Transverse colon (tissue), 4 donors: ENCODE results near the gene MMP14. TPM values are rescaled to one million over a fixed set of nuclear protein-coding genes. Genes with fewer than 3 reads are reported as not detected.

Source experiments
- DNase-seq: peaks from one replicate; pipeline ENCODE4 v3.0.0-alpha.2; 2019
- H3K27ac ChIP-seq, 4 donors: fragments of 200-600 bp; sonication (generic); 2 replicates each; pipeline ENCODE4 v1.5.1; 2016 to 2018; ENCODE audit warnings: inconsistent platforms in 4 of 4
- H3K27me3 ChIP-seq: fragments of 200-600 bp; sonication (generic); 2 replicates; pipeline ENCODE4 v1.5.1; 2017; ENCODE audit warnings: inconsistent platforms
- H3K36me3 ChIP-seq, 4 donors: fragments of 200-600 bp; sonication (generic); 2 replicates each; pipeline ENCODE4 v1.5.1; 2017 to 2019; ENCODE audit warnings: inconsistent platforms in 4 of 4
- H3K4me1 ChIP-seq, 4 donors: fragments of 200-600 bp; sonication (generic); 2 replicates each; pipeline ENCODE4 v1.5.1; 2017 to 2020; ENCODE audit warnings: inconsistent platforms in 4 of 4
- H3K4me3 ChIP-seq, 4 donors: fragments of 200-600 bp; sonication (generic); 1 replicate in 1 of 4; 2 replicates in 3 of 4; pipeline versions ENCODE4 v1.5.1 to v1.6.1; 2017 to 2019; ENCODE audit warnings: inconsistent platforms in 4 of 4
- H3K9me3 ChIP-seq, 2 donors: fragments of 200-600 bp; sonication (generic); 2 replicates each; pipeline ENCODE4 v1.5.1; 2017 to 2019; ENCODE audit warnings: inconsistent platforms in 2 of 2
- CTCF ChIP-seq, 5 experiments: fragments of 200-600 bp in 3 of 5; fragments of 450-650 bp in 2 of 5; sonication (generic) in 3 of 5; IDR thresholded peaks; 1 replicate in 2 of 5; 2 replicates in 3 of 5; pipeline ENCODE4 v1.5.1; 2016 to 2017; ENCODE audit warnings: antibody characterized with exemption in 5 of 5, inconsistent platforms in 3 of 5, mild to moderate bottlenecking in 2 of 5, moderate library complexity in 1 of 5
- EP300 ChIP-seq: sonication (generic); formaldehyde crosslinking; IDR thresholded peaks from one replicate; pipeline ENCODE4 v1.6.1; 2017; ENCODE audit warnings: antibody characterized with exemption, low read depth
- POLR2A ChIP-seq: fragments of 450-650 bp; IDR thresholded peaks from one replicate; pipeline ENCODE4 v1.6.1; 2016; ENCODE audit warnings: antibody characterized with exemption, mild to moderate bottlenecking, moderate library complexity
- POLR2AphosphoS5 ChIP-seq, 3 donors: sonication (generic); formaldehyde crosslinking; IDR thresholded peaks; one replicate each; pipeline ENCODE4 v1.6.1; 2016; ENCODE audit warnings: antibody characterized with exemption in 3 of 3
- WGBS, 2 donors: methylation state at CpG; one replicate each; pipeline ENCODE4 v1.1.5; 2018; ENCODE audit warnings: low coverage in 1 of 2; 5-methylcytosine and 5-hydroxymethylcytosine counted together
- in situ Hi-C, 4 donors: fragments of 200-750 bp; cut with MboI; loops; one replicate each; pipeline versions ENCODE4 v1.15.0 to v1.15.1; 2017; ENCODE audit warnings: low sequenced_read_pairs in 3 of 4, low pct_ligation_motif_present in 1 of 4, low pct_unique_long_range_greater_than_20kb in 1 of 4
- intact Hi-C: fragments of 100-400 bp; cut with DNase I; formaldehyde crosslinking; loops from one replicate; pipeline ENCODE4 v1.15.1; 2023; ENCODE audit warnings: low total_unique reads
- total RNA-seq, 4 donors: library from RNA; depleted of rRNA; stranded (reverse); fragments of >200 nt; gene quantifications; one replicate each; pipeline ENCODE4 v1.1.0, GENCODE V29; 2016

Gene MMP14
- total RNA-seq, 4 donors from 2014 or later = 59.5 to 91.6 (median 73.1) TPM

- WGBS, 2 donors = 76 to 88% methylated on average over 6 to 8 of the region's 8 CpGs
- in situ Hi-C loops = no loop called here
- no peaks in the 10 kb centered on the region for H3K9me3 ChIP-seq
- intact Hi-C loops = no loop called here
- H3K4me3 ChIP-seq = no peak overlapping the region
- H3K27me3 ChIP-seq = no peaks in the 10 kb centered on the region
- no peak overlapping the region for H3K27ac ChIP-seq
- H3K36me3 ChIP-seq = peaks cover 0 to 50% (median 27%) of the 10 kb centered on the region in 4 donors
- H3K4me1 ChIP-seq = peaks cover 5 to 18% (median 12%) of the 10 kb centered on the region in 4 donors
- TF ChIP-seq POLR2AphosphoS5 (IDR thresholded peaks at IDR 0.05) (no peak), CTCF (IDR thresholded peaks at IDR 0.05) (no peak), EP300 (no peak), POLR2A (no peak)
- no peak for DNase-seq
Measured at GRCh38 chr14:22878271-22879246, 42.2 kb downstream of the MMP14 start.

- Histone ChIP-seq H3K36me3 (peaks cover 0 to 16% (median 7%) of the 10 kb centered on the region in 4 donors), H3K27ac (no peak overlapping the region), H3K27me3 (no peaks in the 10 kb centered on the region), H3K4me1 (peaks cover 13 to 29% (median 15%) of the 10 kb centered on the region in 4 donors), H3K4me3 (no peak overlapping the region), H3K9me3 (no peaks in the 10 kb centered on the region)
- DNase-seq = no peak
- in situ Hi-C loops = no loop called here
- 43 to 44% methylated on average over 7 of the region's 7 CpGs for WGBS, 2 donors
- TF ChIP-seq EP300 = no peak
- TF ChIP-seq CTCF (IDR thresholded peaks at IDR 0.05) = no peak
- no peak for TF ChIP-seq POLR2AphosphoS5 (IDR thresholded peaks at IDR 0.05)
- TF ChIP-seq POLR2A = no peak
- intact Hi-C loops = no loop called here
Measured at GRCh38 chr14:22882064-22882463, 45.7 kb downstream of the MMP14 start.

GRCh38 chr14:22882529-22883172 is 46.3 kb downstream of the MMP14 start:
- H3K36me3 ChIP-seq = peaks cover 0 to 10% (median 4%) of the 10 kb centered on the region in 4 donors
- H3K4me1 ChIP-seq = peaks cover 13 to 34% (median 15%) of the 10 kb centered on the region in 4 donors
- H3K27ac ChIP-seq = no peak overlapping the region
- intact Hi-C loops = no loop called here
- WGBS, 2 donors = 33 to 42% methylated on average over 3 to 6 of the region's 6 CpGs
- H3K4me3 ChIP-seq = no peak overlapping the region
- in situ Hi-C loops = no loop called here
- H3K9me3 ChIP-seq = no peaks in the 10 kb centered on the region
- peak; percentile 55 for DNase-seq
- H3K27me3 ChIP-seq = no peaks in the 10 kb centered on the region
- TF ChIP-seq POLR2A = no peak
- TF ChIP-seq POLR2AphosphoS5 (IDR thresholded peaks at IDR 0.05) = no peak
- TF ChIP-seq CTCF (IDR thresholded peaks at IDR 0.05) = no peak
